ENCODE results near the gene KSR1. TPM values are rescaled to one million over a fixed set of nuclear protein-coding genes. Genes with fewer than 3 reads are reported as not detected.
A peak's percentile ranks its signal among the peaks of the same experiment; 100 is the strongest.

KSR1 gene
- total and polyA plus RNA-seq, 2 donors (not counting 1 experiment from before 2014, with no cell fraction given): 5.3 to 10.1 TPM

GRCh38 chr17:27539794-27540317 lies 83.6 kb downstream of the KSR1 start:
- Histone ChIP-seq H4K20me1 (ENCODE audit: control insufficient read depth, extremely low read depth, insufficient read depth, low read length) (no peaks in the 10 kb centered on the region), H3K79me2 (ENCODE audit: control insufficient read depth, insufficient read depth, low read length) (no peaks in the 10 kb centered on the region), H3K9ac (ENCODE audit: insufficient read depth, low read length) (no peak overlapping the region), H3K27ac (ENCODE audit: insufficient read depth, low read length) (no peak overlapping the region), H3K9me3 (ENCODE audit: control insufficient read depth, insufficient read depth, low read depth, low read length) (no peaks in the 10 kb centered on the region), H2AFZ (ENCODE audit: low read length) (no peak overlapping the region), H3K27me3 (ENCODE audit: control insufficient read depth, insufficient read depth, low read length) (peaks cover 4% of the 10 kb centered on the region), H3K36me3 (ENCODE audit: control insufficient read depth, insufficient read depth, low read length) (no peaks in the 10 kb centered on the region), H3K4me3 (replicated peaks in 1 of 4; ENCODE audit: control extremely low read depth in 1 of 4, insufficient read depth in 1 of 4, low read depth in 3 of 4, low read length in 4 of 4) (no peak overlapping the region), H3K4me1 (ENCODE audit: control insufficient read depth, extremely low read depth, insufficient read depth, low read length) (peaks cover 16% of the 10 kb centered on the region), H3K4me2 (ENCODE audit: extremely low read depth, insufficient read depth, low read length) (peak overlapping the region; percentile 28)
- no peak for DNase-seq (ENCODE audit: low read depth in 2 of 2)
- TF ChIP-seq CTCF (conservative IDR thresholded peaks at IDR 0.05 in 1 of 2, IDR thresholded peaks at IDR 0.05 in 1 of 2; ENCODE audit: low read depth in 1 of 2, low read length in 2 of 2) (no peak), EZH2 (IDR thresholded peaks at IDR 0.05; ENCODE audit: low read length, missing control alignments) (no peak)

GRCh38 chr17:27540318-27541101 lies 84.3 kb downstream of the KSR1 start:
- H4K20me1 ChIP-seq (ENCODE audit: control insufficient read depth, extremely low read depth, insufficient read depth, low read length): no peaks in the 10 kb centered on the region
- H3K27ac ChIP-seq (ENCODE audit: insufficient read depth, low read length): peak overlapping the region; percentile 59
- peak overlapping the region; percentile 48 for H3K9ac ChIP-seq (ENCODE audit: insufficient read depth, low read length)
- DNase-seq (ENCODE audit: low read depth in 2 of 2): peak; percentile 100
- TF ChIP-seq EZH2 (IDR thresholded peaks at IDR 0.05; ENCODE audit: low read length, missing control alignments) (no peak), CTCF (conservative IDR thresholded peaks at IDR 0.05 in 1 of 2, IDR thresholded peaks at IDR 0.05 in 1 of 2; ENCODE audit: low read depth in 1 of 2, low read length in 2 of 2) (no peak)
- no peaks in the 10 kb centered on the region for H3K79me2 ChIP-seq (ENCODE audit: control insufficient read depth, insufficient read depth, low read length)
- H3K36me3 ChIP-seq (ENCODE audit: control insufficient read depth, insufficient read depth, low read length): no peaks in the 10 kb centered on the region
- peak overlapping the region; percentile 29 for H3K4me2 ChIP-seq (ENCODE audit: extremely low read depth, insufficient read depth, low read length)
- H3K9me3 ChIP-seq (ENCODE audit: control insufficient read depth, insufficient read depth, low read depth, low read length): no peaks in the 10 kb centered on the region
- peaks cover 4% of the 10 kb centered on the region for H3K27me3 ChIP-seq (ENCODE audit: control insufficient read depth, insufficient read depth, low read length)
- H3K4me3 ChIP-seq (replicated peaks in 1 of 4; ENCODE audit: control extremely low read depth in 1 of 4, insufficient read depth in 1 of 4, low read depth in 3 of 4, low read length in 4 of 4): peak overlapping the region in 1 of 4 experiments; percentile 24
- no peak overlapping the region for H2AFZ ChIP-seq (ENCODE audit: low read length)
- H3K4me1 ChIP-seq (ENCODE audit: control insufficient read depth, extremely low read depth, insufficient read depth, low read length): peaks cover 12% of the 10 kb centered on the region

DNA sequence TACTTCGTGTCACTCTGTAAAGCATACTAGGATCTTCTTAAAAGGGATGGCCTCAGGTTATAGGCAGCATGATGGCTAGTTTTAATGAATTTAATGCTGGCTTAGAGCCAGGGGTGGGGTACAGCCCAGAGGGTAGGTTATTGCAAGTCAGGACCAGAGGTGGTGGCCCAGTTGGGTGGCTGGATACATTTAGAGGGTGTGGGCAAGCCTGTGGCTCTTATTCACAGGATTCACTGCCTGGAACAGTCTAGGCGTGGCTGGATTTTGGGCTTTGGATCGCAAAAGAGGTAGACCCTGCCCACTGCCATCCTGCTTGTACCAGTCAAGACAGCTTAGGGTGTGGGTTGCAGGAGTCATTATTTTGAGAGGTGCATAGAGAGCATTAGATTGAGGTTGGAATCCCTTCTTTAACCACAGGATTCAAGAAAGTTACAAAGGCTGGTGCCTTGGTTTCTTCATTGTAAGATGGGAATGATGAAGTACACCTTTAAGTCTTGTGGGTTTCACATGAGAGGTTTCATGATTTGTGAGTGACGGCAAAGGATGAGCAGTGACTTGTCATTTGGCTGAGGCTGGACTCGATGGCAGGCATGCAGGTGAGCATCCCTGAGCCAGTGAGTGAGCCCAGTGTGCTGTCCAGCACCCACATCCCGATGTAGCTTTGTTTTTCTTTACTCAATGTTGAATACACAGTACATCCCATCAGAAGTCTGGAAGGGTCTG lies 85.2 kb downstream of the KSR1 start:
- peaks cover 9% of the 10 kb centered on the region for H3K4me1 ChIP-seq (ENCODE audit: control insufficient read depth, extremely low read depth, insufficient read depth, low read length)
- H3K9me3 ChIP-seq (ENCODE audit: control insufficient read depth, insufficient read depth, low read depth, low read length): no peaks in the 10 kb centered on the region
- H3K27ac ChIP-seq (ENCODE audit: insufficient read depth, low read length): no peak overlapping the region
- H3K4me3 ChIP-seq (replicated peaks in 1 of 4; ENCODE audit: control extremely low read depth in 1 of 4, insufficient read depth in 1 of 4, low read depth in 3 of 4, low read length in 4 of 4): no peak overlapping the region
- H3K36me3 ChIP-seq (ENCODE audit: control insufficient read depth, insufficient read depth, low read length): no peaks in the 10 kb centered on the region
- no peaks in the 10 kb centered on the region for H3K79me2 ChIP-seq (ENCODE audit: control insufficient read depth, insufficient read depth, low read length)
- H3K27me3 ChIP-seq (ENCODE audit: control insufficient read depth, insufficient read depth, low read length): peaks cover 4% of the 10 kb centered on the region
- TF ChIP-seq CTCF (conservative IDR thresholded peaks at IDR 0.05 in 1 of 2, IDR thresholded peaks at IDR 0.05 in 1 of 2; ENCODE audit: low read depth in 1 of 2, low read length in 2 of 2): no peak
- no peak for TF ChIP-seq EZH2 (IDR thresholded peaks at IDR 0.05; ENCODE audit: low read length, missing control alignments)
- no peak overlapping the region for H2AFZ ChIP-seq (ENCODE audit: low read length)
- H3K4me2 ChIP-seq (ENCODE audit: extremely low read depth, insufficient read depth, low read length): no peak overlapping the region
- no peak for DNase-seq (ENCODE audit: low read depth in 2 of 2)
- no peaks in the 10 kb centered on the region for H4K20me1 ChIP-seq (ENCODE audit: control insufficient read depth, extremely low read depth, insufficient read depth, low read length)
- H3K9ac ChIP-seq (ENCODE audit: insufficient read depth, low read length): no peak overlapping the region
